Bone marrow (tissue), 2 donors: Measurements from ENCODE around the gene ARHGAP22.

Source experiments
- DNase-seq, 2 donors: peaks; one replicate each; lab custom pipeline; 2025; lab: John Stamatoyannopoulos, UW

Gene ARHGAP22

DNA sequence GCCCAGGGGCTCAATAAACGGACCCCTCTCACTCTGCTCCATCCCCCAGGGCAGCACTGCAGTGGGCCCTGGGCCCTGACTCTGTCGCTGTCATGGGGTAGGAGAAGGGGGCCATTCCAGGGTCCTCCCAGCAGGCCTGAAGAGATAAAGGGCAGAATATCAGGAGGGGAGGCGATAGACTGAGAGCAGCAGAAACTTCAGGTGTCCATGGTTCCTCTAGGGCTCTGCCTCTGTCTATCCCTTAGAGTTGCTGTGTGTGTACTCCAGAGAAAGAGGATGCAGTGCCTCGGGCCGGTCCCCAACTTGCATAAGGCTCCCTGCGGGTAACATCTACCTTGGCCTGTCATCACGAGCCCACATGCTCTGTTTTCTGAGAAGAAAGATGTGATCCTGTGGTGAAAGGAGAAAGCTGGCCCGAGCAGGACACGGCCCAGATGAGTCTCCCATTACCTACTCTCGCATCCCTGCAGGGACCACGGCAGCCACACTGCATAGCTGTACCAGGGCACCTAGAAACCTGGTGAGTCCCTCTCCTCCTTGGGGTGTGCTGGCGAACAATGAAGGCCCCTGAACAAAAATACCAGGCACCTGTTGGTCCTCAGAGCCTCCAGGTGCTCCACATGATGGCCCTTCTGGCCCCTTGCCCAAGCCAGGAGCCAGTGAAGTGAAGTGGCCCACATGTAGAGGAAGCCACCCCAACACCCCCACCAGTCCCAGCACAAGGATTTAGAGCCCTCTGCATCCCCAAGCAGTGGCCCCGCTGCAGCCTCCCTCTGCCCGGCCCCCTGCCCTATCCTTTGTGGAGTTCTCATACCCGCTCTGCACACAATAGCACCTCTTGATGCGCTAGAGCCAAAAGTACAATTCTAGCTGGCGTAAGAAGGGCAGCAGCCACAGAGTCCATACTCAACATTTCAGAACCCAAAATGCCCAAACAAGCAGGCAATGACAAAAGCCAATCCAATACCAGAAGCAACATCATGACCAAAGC lies 106.8 kb downstream of the ARHGAP22 start:
- DNase-seq: no peak

DNA sequence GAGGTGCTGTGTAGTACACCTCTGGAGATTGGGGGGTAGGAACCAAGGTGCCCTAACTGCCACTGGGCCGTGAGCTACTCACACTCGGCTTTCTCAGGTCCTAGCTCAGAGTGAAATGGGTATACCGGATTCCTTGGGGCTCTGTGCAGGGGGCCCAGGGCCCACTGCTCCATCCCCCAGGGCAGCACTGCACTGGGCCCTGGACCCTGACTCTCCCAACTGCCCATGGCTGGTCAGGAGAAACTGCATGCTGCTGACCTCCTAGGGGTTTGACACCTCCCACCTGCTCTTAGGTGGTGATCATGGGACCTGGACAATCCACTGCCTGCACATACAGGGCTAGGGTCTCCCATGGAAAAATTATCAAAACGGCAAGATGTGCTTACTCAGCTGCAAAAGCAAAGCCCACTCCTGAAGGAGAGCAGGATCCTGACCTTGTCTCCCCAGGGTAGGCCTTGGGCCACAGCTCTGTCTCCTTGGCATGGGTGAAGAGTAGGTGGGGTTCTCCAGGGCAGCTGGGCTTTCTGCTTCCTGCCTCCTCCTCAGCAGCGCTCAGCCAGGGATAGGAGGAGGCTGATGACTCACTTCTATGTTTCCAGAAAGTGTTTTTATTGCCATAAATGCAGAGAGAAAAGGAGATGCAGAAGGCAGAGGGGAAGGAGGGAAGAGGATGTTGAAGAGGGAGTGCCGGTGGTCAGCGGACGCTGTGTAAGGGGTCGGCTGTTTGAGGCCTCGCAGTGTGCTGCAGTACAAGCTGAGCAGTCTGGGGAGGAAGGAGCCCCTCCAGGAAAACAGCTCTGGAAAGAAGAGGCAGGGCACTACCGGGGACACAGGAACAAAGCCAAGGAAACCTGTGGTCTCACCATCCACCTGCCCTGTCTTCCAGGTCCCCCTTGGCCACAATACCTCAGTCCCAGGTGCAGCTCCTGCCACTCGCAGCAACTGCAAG lies 107.8 kb downstream of the ARHGAP22 start:
- peak in 1 of 2 donors; percentile 65 for DNase-seq

DNA sequence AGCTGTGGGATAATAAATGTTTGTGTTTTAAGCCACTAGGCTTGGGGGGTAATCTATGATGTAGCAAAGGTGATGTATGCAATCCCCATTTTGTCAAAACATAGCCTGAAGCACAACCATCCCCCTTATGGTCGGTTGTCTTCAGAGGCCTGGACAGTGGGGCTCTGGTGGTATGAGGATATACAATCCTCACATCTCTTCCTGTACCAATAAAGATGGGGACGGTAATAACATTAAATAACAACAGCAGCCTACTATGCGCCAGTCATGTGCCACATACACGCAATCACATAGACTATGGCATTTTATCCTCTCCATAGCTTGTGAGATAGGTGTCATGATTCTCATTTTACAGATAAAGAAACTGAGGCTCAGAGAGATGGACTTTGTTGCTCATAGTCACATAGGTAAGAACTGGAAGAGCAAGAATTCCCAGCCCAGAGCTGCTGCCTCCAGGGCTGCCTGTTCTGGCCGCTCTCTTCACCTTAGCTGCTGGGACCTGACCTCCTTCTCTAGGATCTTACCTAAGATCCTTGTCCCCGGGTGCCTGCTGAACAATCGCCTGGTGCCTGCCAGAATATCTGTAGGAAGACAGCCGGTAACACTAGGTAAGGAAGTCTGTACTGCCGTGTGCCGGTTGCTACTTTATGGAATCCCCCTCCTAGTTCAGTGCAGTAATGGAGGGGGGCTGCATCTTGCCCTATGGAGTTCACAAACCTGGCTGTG lies 108.6 kb downstream of the ARHGAP22 start:
- no peak for DNase-seq

DNA sequence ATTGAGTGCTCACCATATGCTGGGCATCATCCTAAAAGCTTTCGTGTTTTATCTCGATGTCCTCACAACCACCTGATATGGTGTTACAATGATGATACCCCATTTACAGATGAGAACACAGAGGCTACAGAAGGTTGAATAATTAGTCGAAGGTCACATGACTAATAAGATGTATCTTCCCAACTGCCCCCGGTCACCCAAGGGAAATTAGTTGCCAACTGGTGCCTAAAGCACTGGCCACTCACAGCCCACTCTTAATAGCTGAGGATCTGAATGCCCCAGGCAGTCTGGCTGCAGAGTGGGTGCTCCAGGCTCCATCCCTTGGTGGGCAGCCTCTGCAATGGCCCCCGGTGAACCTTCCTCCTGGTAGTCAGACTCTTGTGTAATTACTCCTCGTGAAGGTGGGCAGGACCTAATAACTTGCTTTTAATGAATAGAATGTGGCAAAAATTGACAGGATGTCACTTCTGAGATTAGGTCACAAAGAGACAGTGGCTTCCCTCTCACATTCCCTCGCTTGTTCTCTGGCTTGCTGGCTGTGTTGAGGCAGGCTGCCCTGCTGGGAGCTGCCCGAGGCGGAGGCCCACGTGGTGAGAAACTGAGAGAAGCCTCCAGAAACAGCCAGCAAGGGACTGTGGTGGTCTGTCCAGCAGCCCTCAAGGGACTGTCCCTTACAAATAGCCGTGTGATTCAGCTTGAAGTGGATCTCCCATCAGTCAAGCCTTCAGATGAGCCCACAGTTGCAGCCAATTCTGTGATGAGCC lies 109.4 kb downstream of the ARHGAP22 start:
- no peak for DNase-seq

DNA sequence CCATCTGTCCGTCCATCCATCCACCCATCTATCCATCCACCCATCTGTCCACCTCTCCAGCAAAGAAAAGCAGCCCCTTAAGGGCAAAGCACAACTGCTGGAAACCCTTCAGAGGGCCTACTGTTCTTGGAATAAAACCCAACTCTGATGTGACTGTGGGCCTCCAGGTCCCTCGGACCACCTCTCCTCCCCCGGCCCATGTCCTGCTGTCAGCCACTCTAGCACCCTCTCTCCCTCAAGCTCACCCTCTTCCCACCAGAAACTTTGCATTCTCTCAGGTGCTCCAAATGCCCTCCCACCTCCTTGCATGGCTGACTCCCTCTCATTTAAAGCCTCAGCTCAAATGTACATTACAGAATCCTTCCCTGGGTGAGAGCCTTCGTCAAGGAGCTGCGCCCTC lies 110.3 kb downstream of the ARHGAP22 start:
- no peak for DNase-seq

DNA sequence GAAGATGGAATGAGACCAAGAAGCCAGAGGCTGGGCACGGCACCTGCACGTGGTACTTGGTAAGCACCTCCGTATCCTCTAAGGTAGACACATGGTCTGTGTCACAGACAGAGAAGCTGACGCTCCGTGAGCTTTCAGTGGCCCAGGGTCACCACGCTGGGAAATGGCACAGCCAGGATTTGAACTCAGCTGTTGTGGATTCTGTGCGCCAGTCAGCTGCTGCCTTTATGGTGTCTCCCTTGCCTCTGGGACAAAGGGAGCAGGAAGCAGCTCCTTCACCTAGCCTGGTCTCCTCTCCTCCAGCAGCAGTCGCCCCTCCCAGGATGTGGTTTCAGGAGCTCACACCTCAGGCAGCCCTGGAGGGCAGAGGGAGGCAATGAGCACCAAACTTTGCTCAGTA lies 110.8 kb downstream of the ARHGAP22 start:
- DNase-seq: no peak

DNA sequence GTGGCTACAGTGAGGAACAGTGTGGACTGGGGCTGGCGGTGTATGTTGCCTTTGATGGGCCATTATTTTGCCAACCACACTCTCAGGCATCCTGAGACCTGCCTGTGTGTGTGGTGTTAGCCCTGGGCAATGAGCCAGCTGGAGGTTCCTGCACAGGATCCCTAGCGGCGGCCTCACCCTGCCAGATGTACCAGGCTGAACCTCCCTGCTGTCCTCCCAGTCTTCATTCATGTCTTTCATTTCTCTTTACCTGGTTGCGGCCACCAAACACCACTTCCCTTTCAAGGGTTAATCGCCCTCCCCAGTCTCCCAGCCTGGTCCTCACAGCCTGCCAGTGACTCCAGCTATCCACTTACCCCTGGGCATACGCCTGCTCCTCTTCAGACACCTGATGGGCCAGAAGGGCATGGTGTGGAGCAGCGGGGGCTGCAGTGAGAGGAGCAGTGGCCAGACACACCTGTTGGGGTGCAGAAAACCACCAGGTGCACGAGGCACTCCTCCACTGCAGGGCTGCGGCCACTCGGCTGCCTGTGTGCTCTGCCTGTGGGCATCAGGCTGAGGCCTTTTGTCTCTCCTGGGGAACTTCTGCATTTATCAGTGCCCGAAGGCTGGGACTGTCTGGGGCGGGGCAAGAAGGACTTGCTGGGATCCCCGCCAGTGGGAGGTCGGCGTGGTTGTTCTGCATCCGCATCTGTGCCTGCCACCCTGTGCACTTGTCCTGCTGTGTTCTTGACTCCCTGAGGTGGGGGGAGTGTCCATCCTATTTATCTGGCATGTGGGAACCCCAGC lies 111.6 kb downstream of the ARHGAP22 start:
- peak in 1 of 2 donors; percentile 72 for DNase-seq

DNA sequence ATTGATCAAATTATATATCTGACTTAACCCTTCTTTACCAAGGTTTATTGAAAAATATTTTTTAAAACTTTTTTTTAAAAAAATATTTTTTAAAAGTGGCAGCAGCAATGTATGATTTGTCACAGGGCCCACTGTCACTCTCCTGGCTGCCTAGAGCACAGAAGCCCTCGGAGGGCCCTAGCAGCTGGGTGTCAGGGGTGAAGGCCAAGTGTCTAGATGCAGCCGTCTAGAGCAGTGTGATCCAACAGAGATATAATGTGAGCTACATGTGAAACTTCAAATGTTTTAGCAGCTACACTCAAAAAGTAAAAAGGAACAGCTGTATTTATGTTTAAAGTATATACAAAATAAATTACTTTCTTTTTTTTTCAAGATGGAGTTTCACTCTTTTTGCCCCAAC lies 112.7 kb downstream of the ARHGAP22 start:
- DNase-seq: no peak

DNA sequence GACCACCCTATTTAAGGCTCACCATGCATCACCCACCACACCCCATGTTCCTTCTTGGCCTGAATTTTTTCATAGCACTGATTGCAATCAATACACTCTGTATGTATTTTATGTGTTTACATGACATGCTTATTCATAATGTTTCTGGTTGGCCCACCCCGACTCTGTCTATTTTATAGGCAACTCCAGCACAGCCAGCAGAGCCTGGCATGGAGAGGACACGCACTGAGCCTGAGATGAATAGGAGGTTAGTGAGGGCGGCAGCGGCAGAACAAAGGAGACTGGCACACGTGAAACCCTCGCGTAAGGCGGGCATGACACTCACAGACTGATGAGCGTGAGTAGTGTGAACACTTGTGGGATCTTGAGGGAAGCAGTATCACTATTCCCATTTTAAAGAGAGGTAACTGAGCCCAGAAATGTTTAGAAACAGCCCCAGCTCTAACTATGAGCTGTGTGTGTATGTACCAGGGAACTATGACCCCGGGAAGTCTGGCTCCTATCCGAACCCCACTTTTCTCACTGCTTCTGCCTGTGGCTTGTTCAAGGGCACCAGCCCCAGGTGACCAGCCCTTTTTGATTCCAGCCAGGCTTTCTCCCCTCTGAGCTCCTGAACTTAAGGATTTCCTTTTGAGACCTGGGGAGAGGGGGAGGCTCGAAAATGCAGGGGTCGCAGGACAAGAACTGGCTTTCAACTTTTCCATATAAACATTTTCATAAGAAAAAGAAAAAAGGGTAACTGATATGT lies 113.3 kb downstream of the ARHGAP22 start:
- no peak for DNase-seq

DNA sequence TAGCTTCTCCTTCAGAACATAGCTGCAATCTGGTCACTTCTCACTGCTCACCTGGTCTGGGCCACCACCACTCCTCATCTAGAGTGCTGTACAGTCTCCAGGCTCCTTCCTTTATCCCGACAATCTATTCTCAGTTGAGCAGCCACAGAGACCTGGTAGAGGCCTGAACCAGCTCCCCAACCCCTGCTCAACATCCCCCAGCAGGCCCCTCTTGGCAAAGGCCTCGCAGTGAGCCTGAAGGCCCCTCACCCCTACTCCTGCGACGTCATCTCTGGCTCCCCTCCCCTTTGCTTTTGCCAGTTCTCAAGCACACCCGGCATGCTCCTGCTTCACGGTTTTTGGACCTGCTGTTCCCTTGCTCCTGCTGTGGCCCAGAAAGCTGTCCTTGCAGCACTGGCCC lies 113.9 kb downstream of the ARHGAP22 start:
- no peak for DNase-seq

DNA sequence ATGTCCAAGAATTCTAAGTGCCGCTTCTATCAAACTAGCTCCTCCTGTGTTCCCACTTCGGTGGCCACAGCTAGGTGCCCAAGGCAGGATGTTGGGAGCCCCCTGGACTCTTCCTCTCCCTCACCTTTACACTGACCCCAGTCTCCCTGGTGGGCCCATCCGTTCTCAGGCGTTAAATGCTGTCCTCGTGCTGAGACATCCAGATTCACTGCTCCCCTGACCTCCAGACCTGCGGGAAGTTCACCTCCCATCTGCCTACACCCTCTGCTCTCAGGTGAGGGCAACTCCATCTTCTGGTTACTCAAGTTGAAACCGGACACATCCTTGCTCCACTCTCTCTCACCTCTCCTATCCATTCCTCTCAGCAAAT lies 114.3 kb downstream of the ARHGAP22 start:
- no peak for DNase-seq

DNA sequence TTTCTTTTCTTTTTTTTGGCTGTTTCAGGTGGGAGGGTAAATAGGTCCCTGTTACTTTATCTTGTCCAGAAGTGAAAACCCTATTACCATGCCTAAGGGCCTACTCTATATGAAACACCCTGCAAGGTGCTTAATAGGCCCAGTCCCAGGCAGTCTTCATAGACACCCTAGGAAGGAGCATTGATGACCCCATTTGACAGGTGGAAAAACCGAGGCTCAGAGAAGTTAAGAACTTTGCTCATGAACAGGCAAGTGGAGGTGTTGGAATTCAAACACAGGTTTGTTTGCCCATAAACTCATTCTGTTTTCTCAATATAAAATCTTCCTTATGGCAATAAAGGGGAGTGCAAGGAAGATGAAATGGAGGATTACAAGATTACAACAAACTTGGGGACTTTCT lies 115.8 kb downstream of the ARHGAP22 start:
- no peak for DNase-seq

DNA sequence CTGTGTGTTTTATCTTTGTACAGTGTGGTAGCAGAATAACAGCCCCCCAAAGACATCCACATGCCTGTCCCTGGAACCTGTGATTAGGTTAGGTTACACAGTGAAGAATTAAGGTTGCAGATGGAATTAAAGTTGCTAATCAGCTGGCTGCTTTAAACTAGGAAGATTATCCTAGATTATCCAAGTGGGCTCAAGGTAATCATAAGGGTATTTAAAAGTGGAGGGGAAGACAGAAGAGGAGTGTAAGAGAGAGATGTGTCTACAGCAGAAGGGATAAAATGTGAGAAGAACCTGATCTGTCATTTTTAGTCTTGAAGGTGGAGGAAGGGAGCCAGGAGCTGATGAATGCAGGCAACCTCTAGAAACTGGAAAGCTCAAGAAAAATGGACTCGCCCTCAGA lies 117.6 kb downstream of the ARHGAP22 start:
- no peak for DNase-seq

DNA sequence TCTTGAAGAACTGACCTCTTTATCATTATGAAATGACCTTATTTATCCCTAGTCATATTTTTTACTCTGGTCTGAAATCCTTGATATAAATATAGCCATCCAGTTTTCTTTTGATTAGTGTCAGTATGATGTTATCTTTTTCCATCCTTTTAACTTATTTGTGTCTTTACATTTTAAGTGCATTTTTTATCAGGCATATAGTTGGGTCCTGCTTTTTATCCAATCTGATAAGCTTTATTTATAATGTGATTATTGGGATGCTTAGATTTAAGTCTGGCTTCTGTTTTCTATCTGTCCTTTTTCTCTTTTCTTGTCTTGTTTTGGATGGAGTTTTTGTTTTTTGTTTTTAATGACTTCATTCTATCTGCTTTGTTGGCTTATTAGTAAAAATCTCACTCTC lies 119.2 kb downstream of the ARHGAP22 start:
- no peak for DNase-seq

DNA sequence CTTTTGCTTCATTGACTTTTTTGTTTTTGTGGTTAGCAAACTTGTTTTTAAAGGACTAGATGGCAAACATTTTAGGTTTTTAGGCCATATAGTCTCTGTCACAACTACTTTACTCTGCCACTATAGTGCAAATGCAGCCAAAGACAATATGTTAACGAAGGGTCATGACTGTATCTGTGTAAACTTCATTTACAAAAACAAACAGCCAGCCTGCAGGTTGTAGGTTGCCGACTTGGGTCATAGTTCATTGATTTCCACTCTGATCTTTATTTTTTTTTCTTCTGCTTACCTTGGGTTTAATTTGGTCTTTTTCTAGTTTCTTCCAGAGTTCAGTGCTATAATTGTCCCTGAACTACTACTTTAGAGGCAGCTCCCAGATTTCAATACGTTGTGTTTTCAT lies 120.0 kb downstream of the ARHGAP22 start:
- DNase-seq: no peak

DNA sequence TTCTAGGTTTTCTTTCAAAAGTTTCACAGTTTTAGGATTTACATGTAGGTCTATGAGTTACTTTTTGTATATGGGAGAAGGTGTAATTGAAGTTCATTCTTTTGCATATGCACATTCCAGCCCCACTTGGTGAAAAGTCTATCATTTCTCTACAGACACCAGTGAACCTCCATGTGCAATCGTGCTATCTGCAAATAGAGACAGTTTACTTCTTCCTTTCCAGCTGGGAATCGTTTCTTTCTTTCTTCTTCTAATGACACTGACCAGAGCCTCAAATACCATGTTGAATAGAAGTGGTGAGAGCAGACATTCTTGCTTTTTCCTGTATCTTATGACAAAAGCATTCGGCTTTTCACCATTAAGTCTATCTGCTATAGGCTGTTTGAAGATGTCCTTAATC lies 122.7 kb downstream of the ARHGAP22 start:
- DNase-seq: no peak

DNA sequence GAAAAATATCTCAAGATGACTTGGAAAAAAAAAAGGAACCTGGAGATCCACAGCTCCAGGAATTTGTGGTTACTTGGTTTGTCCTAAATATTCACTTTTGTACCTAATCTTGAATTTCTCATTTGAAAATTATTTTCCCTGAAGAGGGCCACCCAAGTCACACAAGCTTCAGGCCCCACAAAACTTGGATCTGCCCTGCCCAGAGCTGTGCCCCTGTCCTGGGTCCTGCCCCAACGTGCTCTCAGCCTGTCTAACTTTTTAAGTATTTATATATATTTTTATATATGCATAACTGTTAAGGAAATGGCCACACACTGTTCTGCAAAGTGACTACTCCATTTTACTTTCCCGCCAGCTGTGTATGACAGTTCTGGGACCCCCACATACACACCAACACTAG lies 123.5 kb downstream of the ARHGAP22 start:
- no peak for DNase-seq

DNA sequence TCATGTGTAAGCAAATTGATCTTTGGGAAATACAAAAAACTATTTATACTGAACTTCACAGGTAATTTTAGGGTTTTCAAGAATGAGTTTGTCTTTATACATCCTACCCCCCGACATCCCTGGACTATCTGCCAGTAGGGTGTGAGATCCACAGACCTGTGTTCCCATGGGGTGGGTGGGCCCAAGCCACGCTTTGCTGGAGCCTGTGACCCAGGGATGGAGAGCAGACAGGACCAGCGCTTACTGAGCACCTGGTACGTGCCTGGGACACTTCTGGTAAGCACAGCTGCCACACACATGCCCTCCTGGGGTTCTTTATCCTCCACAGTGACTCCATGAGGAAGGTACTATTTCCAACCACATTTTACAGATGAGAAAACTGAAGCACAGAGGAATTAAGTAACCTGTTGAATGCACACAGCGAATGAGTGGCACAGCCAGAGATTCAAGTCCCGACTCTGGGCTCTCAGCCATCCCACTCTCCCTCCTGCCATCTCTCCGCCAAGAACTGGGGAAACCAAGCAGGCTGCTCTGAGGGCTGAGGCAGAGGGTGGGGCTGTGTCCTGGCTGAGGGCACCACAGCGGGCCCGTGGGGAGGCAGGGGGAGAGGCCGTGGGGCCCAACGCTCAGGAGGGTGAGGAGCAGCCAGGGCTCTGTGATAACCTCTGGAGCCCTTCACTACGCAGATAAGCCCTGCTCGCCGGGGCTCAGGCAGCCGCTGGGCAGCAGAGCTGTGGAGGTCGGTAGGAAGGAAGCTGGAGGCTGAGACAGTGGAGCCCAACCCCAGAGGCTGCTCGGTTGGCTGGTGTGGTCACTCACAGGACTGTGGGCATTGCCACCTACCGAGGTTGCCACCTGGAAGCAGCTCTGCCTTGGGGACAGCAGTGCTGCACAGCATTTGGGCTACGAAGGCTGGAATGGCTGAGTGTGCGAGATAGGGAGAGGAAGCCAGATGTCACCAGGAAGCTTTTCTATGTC lies 124.2 kb downstream of the ARHGAP22 start:
- no peak for DNase-seq
